Activated gamma-delta T cell (primary cell): ENCODE measurements around the gene ERMP1.
"Not testable (repeated sequence)": the region's sequence is repeated elsewhere in the genome, so short reads cannot be mapped to it uniquely, and the experiment has no call there.

Source experiments
- DNase-seq: peaks from one replicate; lab custom pipeline; 2025; lab: John Stamatoyannopoulos, UW

Gene ERMP1

GRCh38 chr9:5779705-5780218 is 53.2 kb downstream of the ERMP1 start:
- DNase-seq: not testable (repeated sequence)

GRCh38 chr9:5778805-5779204 is 54.1 kb downstream of the ERMP1 start:
- no peak for DNase-seq

- no peak for DNase-seq
Measured at GRCh38 chr9:5773324-5773999, 59.5 kb downstream of the ERMP1 start.

- DNase-seq: no peak
Measured at GRCh38 chr9:5767968-5768932, 64.7 kb downstream of the ERMP1 start.

- no peak for DNase-seq
Measured at GRCh38 chr9:5764130-5764868, 68.6 kb downstream of the ERMP1 start.

- no peak for DNase-seq
Measured at GRCh38 chr9:5762421-5762820, 70.5 kb downstream of the ERMP1 start.

DNA sequence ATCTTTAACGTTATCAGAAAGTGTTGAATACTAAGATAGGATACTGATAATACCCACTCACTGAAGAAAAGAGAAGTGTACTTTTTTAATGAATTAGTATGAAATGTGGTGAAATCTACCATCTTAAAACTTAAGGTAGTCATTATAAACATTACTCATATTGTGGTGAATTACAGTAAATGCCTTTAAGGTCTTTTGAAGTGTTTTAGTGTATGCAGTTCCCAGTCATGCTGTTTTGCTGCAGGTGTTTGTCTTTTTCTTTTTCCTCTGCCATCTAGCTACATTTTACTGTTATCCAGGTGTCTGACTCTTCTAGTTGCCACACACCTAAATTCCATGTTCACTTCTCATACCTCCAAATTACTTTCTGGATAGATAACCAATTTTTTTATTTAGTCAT is 72.6 kb downstream of the ERMP1 start:
- no peak for DNase-seq

DNA sequence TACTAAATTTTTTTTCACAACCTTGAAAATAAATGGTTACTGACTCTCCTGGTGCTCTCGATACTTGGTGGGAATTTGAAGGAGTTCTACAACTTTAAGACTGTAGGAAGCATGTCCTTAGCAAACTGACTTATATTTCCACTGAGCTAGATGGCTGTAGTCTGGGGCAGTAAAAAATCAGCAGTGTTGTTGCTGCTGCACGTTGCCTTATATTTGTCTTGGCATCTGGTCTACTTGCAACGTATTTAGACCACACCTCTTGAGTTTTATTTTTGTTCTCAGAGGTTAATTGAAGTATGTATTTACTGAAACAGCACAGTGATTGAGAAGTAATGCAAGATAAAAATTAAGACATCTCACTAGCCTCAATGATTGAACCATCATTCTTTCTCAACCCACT is 76.3 kb downstream of the ERMP1 start:
- DNase-seq: no peak

- no peak for DNase-seq
Measured at GRCh38 chr9:5750569-5750968, 82.3 kb downstream of the ERMP1 start.

GRCh38 chr9:5749306-5749705 is 83.6 kb downstream of the ERMP1 start:
- DNase-seq: no peak

GRCh38 chr9:5748438-5748837 is 84.5 kb downstream of the ERMP1 start:
- DNase-seq: no peak

DNA sequence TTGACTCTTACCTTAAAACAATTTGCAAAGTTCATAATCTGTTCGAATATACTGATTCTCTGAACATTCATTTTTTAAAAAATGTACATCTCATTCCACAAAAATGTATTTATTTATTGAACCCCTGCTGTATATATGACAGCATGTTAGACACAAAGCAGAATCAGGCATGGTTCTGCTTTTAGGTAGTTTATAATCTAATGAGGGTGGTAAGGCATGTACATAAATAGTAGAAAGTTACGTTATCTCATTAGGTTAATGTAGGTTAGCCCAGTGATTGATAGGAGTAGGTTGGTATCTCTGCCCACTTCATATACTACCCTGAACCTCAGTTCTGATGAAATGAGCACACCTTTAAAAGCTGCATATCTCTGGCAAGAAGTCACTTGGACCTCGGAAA is 89.8 kb downstream of the ERMP1 start:
- DNase-seq: no peak

GRCh38 chr9:5736563-5737346 is 96.2 kb downstream of the ERMP1 start:
- DNase-seq: no peak

GRCh38 chr9:5735072-5735471 is 97.8 kb downstream of the ERMP1 start:
- no peak for DNase-seq
